ENCODE measurements around the gene SALL4.
"Not testable (repeated sequence)": the region's sequence is repeated elsewhere in the genome, so short reads cannot be mapped to it uniquely, and the experiment has no call there.

SALL4 gene

DNA sequence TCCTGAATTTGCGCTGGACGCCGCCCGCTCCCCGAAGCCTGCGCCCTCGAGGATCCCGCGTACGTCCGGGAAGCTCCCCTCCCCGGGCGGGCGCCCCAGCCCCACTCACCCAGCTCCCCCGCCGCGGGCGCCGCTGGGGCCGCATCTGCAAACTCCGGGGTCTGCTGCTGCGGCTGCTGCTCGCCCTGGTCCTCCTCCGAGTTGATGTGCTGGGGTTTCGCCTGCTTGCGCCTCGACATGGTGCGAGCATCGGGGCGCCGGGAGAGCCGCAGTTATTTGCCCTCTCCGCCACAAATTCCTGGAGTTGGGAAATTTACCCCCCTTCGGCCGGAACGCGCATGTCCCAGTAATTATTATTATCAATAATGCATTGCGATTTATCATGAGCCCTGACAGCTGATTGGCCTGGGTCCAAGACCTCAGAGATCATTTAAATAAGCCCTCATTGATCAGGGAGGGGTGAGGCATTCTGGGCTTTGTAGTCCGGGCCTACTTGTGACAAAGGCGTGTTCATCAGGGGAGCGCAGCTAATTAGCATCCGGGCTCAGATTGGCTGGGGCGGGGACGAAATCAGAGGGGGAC lies at the start of gene SALL4:
SALL4 (minus strand) TSS at position 352 of the 582 bp plus-strand sequence; CDS start at position 239, 113 bp downstream.
- no peak for DNase-seq (ENCODE audit: low read depth in 1 of 2, low spot score in 1 of 2)

DNA sequence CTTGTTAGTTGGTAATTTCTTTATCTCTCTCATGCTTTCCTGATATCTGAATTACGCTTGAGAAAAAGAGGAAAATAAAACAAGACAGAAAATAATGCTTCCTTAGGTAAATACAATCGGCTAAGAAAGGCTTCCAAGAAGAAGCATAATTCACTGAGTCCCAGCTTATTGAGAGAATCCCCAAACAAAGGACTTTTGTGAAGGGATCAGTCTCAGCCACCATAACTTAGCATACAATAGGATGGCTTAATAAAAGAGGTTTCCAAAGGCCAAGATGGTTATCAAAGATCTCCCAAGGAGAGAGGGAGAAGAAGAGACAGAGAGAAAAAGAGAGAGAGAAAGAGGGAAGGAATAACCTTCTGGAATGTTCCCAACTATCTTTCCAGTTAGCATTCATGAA lies 46.0 kb upstream of the SALL4 start:
- DNase-seq (ENCODE audit: low read depth in 1 of 2, low spot score in 1 of 2) = no peak

DNA sequence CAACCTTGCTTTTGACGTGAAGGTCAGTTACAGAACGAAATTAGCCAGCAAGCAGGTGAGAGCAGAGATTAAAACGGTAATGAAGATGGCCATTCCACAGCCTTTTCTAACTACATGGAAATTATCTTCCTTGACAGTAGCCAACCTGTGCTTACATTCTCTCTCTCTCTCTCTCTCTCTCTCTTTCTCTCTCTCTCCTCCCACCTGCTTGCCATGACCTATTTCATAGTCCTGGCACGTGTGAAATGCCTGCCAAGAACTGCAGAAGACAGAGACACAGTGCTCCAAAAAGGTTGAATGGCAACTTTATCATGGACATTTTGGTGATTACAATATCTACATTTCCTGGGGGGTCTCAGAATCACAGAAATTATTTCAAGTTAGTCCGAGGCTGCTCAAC lies 38.5 kb upstream of the SALL4 start:
- no peak for DNase-seq (ENCODE audit: low read depth in 1 of 2, low spot score in 1 of 2)

DNA sequence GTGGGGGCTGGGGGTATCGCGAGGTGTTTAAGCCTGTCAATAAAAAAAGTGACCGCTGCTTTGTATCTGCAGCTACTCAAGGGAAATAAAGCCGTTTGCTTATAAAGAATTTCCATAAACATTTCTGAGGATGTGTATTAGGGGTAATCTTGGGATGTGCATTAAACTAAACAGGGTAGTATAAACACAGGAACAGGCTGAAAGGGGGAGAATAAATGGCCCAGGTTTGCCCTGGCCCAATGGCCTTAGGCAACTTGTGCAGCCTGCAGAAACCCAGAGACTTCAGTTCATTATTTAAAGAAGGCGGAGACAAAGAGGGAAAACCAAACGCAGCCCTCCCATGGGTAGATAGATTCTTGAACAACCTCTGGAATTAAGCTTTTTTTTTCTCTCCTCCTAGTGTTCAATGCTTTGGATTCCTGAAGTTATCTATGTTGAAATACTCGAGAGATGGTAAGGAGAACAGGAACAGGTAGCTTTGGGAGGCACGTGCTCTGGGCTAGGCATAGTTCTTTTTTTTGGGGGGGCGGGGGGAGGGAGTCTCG lies 35.6 kb upstream of the SALL4 start:
- DNase-seq (ENCODE audit: low read depth in 1 of 2, low spot score in 1 of 2) = no peak

DNA sequence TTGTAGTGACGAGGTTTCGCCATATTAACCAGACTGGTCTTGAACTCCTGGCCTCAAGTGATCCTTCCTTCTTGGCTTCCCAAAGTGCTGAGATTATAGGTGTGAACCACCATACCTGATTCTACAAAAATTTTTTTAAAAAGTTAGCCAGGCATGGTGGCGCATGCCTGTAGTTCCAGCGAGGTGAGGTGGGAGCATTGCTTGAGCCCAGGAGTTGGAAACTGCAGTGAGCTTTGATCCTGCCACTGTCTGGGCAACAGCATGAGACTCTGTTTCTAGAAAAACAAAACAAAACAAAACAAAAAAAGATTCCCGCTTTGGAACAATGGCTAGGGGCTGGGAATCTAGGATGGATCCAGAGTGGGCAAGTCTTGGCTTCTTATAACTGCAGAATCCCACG lies 35.1 kb upstream of the SALL4 start:
- no peak for DNase-seq (ENCODE audit: low read depth in 1 of 2, low spot score in 1 of 2)

DNA sequence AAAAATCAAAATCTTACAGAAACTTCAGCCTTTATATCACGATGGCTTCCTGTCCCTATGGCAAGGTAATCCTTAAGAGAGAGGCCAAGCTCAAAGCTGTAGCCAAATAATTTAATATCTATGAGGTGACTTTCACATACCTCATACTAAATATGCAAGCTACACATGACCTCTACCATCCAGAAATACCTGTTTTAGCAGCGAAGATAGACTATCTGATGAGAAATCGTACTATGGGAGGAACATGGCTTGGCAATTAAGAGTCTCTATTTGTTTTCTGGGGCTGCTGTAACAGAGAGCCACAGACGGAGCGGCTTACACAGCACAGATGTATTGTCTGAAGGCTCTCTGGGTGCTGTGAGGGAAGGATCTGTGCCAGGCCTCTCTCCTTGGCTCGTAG lies 31.0 kb upstream of the SALL4 start:
- DNase-seq (ENCODE audit: low read depth in 1 of 2, low spot score in 1 of 2) = no peak

DNA sequence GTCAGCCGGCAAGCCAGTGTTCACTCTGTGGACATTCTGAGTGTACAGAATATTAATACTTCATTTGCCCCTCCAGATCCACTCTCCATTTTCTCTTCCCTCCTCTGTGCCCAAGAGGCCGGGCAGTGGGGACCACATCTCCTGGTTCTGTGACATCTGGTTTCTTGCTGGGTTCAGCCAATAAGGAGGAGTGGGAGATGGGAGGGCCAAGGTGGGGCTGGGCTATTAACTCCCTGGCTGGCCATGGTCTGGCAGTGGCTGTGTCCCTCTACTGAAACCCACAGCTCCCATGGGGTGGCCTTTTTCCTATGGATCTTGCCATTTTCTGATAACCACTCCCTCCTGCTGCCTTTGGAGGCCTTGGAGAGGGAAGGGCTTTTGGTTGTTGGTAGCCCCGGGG lies 30.0 kb upstream of the SALL4 start:
- no peak for DNase-seq (ENCODE audit: low read depth in 1 of 2, low spot score in 1 of 2)

DNA sequence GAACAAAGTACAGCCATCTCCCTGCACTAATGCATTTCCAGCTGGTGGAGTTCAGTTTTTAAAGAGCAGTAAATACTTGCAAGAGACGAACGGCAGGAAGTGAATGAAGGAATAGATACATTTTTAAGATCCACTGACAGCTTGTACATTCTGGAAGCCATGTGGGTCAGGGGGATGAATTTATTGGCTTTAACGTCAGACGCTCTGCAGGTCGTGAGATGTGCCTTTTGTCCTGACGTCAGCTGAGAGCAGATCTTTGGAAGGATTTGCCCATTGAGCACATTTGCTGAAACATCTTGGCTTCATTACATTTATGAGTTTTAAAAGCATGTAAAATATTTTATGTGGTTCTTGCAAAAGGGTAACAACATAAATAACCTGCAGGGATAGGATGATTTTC lies 29.5 kb upstream of the SALL4 start:
- no peak for DNase-seq (ENCODE audit: low read depth in 1 of 2, low spot score in 1 of 2)

DNA sequence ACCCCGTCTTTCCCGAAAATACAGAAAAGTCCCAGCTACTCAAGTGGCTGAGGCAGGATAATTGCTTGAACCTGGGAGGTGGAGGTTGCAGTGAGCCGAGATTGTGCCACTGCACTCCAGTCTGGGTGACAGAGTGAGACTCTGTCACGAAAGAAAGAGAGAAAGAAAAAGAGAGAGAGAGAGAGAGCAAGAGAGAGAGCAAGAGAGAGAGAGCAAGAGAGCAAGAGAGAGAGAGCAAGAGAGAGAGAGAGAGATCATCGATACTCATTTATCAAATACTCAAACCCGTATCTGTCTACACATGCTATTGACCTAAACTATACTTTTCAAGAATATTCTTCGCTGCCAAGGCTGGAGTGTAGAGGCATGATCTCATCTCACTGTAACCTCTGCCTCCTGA lies 28.2 kb upstream of the SALL4 start:
- DNase-seq (ENCODE audit: low read depth in 1 of 2, low spot score in 1 of 2) = no peak

DNA sequence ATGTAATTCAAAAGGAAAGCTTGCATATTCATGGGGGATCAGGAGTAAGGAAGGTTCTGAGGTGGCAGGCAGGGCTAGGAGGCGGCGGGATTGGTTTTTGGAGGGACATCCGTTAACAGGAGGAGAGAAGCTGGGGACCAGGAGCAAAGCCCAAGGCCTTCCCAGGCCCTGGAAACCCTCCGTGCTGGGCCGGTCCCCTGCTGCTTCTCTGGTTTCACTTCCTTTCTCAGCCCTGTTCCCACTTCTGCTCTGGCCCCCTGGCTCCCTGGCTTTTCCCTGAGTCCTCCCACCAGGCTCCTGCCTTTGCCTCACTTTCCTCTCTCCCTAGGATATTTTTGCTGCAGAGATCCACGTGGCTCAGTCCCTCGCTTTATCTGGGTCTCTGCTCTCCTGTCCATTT lies 26.4 kb upstream of the SALL4 start:
- no peak for DNase-seq (ENCODE audit: low read depth in 1 of 2, low spot score in 1 of 2)

DNA sequence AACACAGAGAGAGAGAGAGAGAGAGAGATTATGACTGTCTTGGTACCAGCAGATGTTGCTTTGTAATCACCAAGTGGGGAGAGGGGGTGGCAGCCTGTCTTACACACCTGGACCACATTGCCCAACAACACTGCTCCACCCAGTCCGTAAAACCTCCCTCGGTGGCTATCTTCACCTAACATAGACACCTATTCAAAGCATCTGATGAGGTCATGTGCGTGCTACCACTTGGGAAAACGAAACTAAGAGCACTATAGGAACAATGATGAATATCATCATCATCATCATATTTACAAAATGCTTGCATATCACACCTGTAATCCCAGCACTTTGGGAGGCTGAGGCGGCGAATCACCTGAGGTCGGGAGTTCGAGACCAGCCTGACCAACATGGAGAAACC lies 24.1 kb upstream of the SALL4 start:
- no peak for DNase-seq (ENCODE audit: low read depth in 1 of 2, low spot score in 1 of 2)

DNA sequence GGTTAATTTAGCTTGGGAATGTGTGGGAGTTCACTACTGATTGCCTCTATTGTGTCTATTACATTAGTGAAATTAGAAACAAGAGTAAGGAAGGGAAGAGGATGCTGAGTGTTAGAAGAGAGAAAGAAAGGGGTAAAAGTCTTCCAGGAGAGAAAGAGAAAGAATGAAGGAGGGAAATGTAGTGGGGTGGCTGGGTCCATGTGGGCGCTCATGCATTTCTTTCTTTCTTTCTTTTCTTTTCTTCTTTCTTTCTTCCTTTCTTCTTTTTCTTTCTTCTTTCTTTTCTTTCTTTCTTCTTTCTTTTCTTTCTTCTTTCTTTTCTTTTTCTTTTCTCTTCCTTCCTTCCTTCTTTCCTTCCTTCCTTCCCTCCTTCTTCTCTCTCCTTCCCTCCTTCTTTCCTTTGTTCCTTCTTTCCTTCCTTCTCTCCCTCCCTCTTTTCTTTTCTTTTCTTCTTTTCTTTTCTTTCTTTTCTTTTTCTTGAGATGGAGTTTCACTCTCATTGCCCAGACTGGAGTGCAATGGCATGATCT lies 16.2 kb upstream of the SALL4 start:
- no peak for DNase-seq (ENCODE audit: low read depth in 1 of 2, low spot score in 1 of 2)

DNA sequence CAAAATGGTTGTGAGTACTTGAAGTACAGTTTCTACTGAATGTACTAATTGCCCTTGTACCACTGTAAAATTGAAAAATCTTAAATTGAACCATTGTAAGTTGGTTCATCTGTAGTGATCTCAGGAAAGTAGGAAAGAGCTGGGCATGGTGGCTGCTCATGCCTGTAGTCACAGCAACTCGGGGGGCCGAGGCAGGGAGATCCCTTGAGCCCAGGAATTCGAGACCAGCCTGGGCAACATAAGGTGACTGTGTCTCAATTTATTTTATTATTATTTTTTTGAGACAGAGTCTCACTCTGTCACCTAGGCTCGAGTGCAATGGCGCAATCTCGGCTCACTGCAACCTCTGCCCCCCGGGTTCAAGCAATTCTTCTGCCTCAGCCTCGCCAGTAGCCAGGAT lies 14.5 kb upstream of the SALL4 start:
- not testable (repeated sequence) for DNase-seq (ENCODE audit: low read depth in 1 of 2, low spot score in 1 of 2)

DNA sequence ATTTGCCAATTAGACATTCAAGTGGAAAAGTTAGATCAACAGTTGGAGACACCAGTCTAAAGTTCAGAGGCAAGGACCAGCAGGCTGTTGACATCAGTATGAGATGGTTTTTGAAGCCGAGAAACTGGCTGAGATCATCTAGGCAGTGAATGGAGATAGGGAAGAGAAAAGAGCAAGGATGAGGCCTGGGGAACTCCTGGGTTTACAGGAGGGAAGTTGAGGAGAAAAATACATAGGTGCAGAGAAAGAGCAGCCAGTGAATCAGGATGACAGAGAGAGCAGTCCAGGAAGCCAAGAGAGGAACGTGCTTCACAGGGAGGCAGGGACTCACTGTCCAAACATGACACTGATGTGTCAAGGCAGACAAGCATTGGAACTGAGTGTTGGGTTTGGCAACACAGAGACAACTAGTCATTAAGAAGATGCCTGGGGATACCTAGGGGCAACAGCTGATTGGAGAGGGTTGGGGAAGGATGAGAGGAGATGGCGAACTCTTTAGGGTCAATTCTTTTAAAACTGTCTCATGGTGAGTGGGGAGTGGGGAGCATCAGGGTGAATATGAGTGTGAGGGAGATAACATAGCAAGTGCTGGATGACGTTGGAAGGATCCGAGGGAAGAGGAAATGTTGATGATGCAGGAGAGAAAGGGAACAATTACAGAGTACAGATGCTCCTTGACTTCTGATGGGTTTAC lies 13.2 kb upstream of the SALL4 start:
- DNase-seq (ENCODE audit: low read depth in 1 of 2, low spot score in 1 of 2) = no peak

DNA sequence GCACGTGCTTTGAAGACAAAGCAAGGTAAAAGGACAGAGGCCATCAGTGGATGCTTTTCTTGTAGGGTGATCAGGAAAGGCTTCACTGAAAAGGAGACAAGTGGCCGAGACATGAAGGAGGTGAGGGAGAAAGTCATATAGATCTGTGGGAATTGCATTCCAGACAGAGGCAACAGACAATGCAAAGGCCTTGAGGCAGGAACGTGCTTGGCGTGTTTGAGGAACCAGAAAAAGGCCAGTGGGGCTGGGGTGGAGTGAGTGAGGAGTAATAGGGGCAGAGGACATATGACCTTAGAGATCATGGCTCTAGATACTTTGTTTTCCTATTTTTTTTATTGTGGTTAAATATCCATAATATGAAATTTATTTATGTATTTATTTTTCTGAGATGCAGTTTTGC lies 10.5 kb upstream of the SALL4 start:
- DNase-seq (ENCODE audit: low read depth in 1 of 2, low spot score in 1 of 2) = no peak

DNA sequence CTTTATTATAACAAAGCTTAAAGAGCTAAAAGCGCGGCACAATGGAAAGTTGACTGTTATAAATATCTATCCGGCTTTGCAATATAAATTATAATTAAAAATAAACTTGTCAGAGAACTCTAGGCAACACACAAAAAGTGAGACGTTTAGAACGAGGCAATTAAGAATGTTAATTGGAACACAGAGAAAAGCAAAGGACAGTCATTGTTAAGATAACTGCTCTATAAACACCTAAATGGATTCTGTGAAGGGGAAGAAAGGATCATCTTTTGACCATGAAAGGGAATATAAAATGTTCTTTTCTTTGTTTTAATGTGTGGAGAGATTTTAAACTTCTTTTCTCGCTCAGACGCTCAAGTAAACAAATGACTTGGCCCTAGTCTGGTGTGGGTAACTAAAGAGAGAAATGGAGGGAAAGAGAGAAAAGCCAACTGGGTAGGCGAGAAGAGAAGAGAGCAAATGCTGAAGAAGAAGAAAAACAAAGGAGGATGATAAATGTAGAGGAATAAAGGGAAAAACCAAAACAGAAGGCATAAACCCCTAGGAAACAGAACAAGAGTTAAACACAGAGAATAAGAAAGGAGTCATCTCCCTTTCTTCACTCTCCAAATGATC lies 9.3 kb upstream of the SALL4 start:
- DNase-seq (ENCODE audit: low read depth in 1 of 2, low spot score in 1 of 2) = no peak

DNA sequence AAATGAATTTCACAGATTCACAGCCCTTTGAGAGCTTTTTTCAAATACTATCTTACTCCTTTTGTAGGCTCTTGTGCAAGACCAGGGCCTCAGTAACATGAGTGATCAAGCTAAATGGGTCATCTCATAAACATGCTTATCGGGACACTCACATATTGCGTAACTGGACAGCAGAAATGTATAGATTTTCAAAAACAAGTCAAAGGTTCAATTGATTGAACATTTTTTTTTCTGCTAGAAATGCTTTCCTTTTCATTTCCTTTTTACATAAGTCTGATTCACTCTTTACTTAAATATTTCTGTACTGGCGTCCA lies 8.7 kb upstream of the SALL4 start:
- DNase-seq (ENCODE audit: low read depth in 1 of 2, low spot score in 1 of 2) = no peak

DNA sequence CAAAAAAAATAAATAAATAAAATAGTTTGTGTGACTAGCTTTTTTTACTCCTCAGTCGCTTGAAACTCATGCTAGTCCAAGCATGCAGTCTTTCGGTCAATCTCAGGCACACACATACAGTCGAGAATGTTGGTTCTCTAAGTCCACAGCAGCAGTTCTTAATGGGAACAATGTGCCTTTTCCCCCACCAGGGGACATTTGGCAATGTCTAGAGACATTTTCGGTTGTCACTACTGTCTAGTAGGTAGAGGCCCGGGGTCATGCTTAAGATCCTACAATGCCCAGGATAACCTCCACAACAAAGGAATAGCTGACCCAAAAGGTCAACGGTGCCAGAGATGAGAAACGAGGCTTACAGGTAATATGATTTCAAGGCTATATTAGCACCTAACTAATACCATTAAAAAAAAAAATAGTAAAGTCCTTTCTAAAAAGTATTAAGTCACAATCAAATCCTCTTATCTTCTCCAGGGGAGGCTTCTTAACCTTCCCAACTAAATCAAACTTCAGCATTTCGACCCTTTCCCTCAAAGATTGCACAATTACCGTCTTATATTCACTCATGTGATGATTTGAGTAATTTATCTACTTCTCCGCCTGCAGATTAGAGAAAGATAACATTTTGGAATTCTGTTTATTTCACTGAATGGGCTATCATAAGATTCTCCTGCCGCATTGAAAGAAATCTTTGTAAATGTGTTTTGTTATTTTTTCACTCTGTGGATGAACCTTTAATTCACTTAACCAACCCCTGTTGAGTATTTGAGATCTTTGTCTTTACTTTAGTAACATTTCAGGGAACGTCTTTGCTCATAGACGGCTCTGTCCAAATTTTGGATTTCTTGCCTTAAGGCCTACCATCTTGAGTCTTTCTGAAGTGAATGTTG lies 8.1 kb upstream of the SALL4 start:
- no peak for DNase-seq (ENCODE audit: low read depth in 1 of 2, low spot score in 1 of 2)

DNA sequence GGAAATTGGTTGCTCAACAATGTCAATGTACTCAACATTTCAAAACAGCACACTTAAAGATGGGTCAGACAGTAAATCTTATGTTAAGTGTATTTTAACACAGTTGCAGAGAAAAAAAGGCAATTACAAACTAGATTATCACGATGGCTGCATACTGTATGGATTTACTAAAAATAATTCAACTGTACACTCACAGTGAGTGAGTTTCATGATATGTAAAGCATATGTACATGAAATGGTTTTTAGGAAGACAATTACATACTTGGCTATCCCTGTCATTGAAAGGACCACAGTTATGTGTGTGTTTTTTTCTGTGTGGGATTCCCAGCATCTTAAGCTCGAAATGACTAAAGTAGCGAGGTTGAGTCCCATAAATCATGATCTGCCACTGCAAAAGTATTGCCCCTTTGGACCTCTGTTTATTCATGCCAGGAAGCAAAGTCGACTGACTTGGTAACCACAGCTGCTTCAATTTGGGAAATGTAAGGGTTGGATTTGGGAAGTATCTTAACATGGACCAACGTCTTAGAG lies 5.5 kb upstream of the SALL4 start:
- DNase-seq (ENCODE audit: low read depth in 1 of 2, low spot score in 1 of 2) = no peak

DNA sequence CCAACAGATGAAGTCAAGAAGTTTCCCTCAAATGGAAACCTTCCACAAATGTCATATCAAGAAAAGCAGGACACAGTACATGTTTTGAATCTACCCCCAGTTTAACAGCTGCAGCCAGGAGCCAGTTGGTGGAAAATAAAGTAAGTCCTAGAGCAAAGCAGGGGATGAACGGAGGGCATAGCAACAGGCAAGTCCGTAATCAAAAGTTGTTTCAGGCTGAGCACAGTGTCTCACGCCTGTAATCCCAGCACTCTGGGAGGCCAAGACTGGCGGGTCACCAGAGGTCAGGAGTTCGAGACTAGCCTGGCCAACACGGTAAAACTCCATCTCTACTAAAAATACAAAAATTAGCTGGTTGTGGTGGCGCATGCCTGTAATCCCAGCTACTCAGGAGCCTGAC lies 2.4 kb upstream of the SALL4 start:
- DNase-seq (ENCODE audit: low read depth in 1 of 2, low spot score in 1 of 2) = no peak

DNA sequence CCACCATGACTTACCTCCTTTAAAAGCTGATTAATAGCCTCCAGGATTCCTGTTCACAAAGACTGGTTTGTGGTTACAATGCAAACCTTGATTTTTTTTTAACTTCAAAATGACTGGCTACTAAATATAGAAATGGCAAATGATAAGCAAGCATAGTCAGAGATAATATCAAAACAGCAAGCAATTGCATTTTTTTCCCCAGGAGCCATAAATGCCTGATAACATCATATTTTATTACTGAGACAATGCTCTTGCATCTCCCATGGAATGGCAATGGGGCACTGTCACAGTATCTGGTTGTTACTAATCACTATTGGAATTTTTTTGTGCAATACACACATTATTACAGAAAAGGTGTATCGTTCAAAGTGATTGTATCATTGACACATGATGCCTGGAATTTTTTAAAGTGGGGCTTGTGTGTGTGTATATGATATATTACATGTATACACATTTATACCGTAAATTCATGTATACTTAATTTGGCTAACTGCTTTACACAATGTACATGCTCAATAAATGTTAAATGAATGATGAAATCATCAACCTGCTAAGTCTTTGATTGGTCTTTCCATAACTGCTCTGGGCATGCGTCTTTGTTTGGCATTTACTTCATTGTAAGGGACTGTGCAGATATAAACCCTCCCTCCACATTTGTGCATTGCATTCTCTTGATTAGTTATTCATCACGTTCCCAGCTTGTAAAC lies 980 bp upstream of the SALL4 start:
- no peak for DNase-seq (ENCODE audit: low read depth in 1 of 2, low spot score in 1 of 2)

Data from stimulated activated CD4-positive, alpha-beta T cell treated with anti-CD3 and anti-CD28 coated beads, Interleukin-15, amount 100 ng/mL, for 1 hour (primary cell).